Spleen (tissue), 11 donors: ENCODE results near the gene SMAD7. TPM values are rescaled to one million over a fixed set of nuclear protein-coding genes. Genes with fewer than 3 reads are reported as not detected.
A peak's percentile ranks its signal among the peaks of the same experiment; 100 is the strongest.

ENCODE experiments used
- DNase-seq: peaks from one replicate; pipeline ENCODE4 v3.0.0-alpha.2; 2020
- H3K27ac ChIP-seq, 8 donors: fragments of 200-600 bp; sonication (generic) in 7 of 8; 1 replicate in 4 of 8; 2 replicates in 4 of 8; pipeline versions ENCODE4 v1.5.0 to v1.8.0; 2016 to 2021; ENCODE audit warnings: inconsistent platforms in 4 of 8, mild to moderate bottlenecking in 4 of 8, moderate library complexity in 1 of 8
- H3K27me3 ChIP-seq, 7 donors: fragments of 200-600 bp; sonication (generic) in 6 of 7; replicated peaks in 1 of 7; 1 replicate in 4 of 7; 2 replicates in 3 of 7; pipeline versions ENCODE4 v1.5.0 to v1.8.0; 2016 to 2021; ENCODE audit warnings: inconsistent platforms in 3 of 7, mild to moderate bottlenecking in 1 of 7
- H3K36me3 ChIP-seq, 6 donors: fragments of 200-600 bp; sonication (generic) in 5 of 6; 1 replicate in 4 of 6; 2 replicates in 2 of 6; pipeline versions ENCODE4 v1.5.0 to v1.8.0; 2016 to 2021; ENCODE audit warnings: inconsistent platforms in 2 of 6
- H3K4me1 ChIP-seq, 6 donors: fragments of 200-600 bp; sonication (generic) in 5 of 6; 1 replicate in 3 of 6; 2 replicates in 3 of 6; pipeline versions ENCODE4 v1.5.0 to v1.8.0; 2016 to 2021; ENCODE audit warnings: inconsistent platforms in 3 of 6
- H3K4me3 ChIP-seq, 8 donors: fragments of 200-600 bp; sonication (generic) in 7 of 8; 1 replicate in 4 of 8; 2 replicates in 4 of 8; pipeline versions ENCODE4 v1.5.0 to v1.8.0; 2016 to 2021; ENCODE audit warnings: inconsistent platforms in 4 of 8, mild to moderate bottlenecking in 4 of 8, moderate library complexity in 2 of 8
- H3K9me3 ChIP-seq, 8 donors: fragments of 200-600 bp; sonication (generic) in 7 of 8; 1 replicate in 4 of 8; 2 replicates in 4 of 8; pipeline versions ENCODE4 v1.5.0 to v1.8.0; 2016 to 2021; ENCODE audit warnings: inconsistent platforms in 4 of 8
- POLR2A ChIP-seq, 3 donors: fragments of 450-650 bp; IDR thresholded peaks; one replicate each; pipeline ENCODE4 v1.5.1; 2017; ENCODE audit warnings: antibody characterized with exemption in 3 of 3, mild to moderate bottlenecking in 1 of 3
- POLR2AphosphoS5 ChIP-seq, 3 donors: sonication (generic); formaldehyde crosslinking; IDR thresholded peaks; one replicate each; pipeline ENCODE4 v1.5.1; 2017; ENCODE audit warnings: antibody characterized with exemption in 3 of 3
- WGBS, 5 donors: extraction: QIAGEN DNeasy Blood & Tissue Kit in 3 of 5; methylation state at CpG; one replicate each; pipeline versions ENCODE4 v1.1.5 to v1.1.7; 2013 to 2018; 5-methylcytosine and 5-hydroxymethylcytosine counted together
- intact Hi-C: fragments of 100-400 bp; cut with DNase I; formaldehyde crosslinking; loops from one replicate; pipeline ENCODE4 v1.15.0; 2023; ENCODE audit warnings: low total_unique reads
- polyA plus RNA-seq, 3 donors: library from polyadenylated mRNA; stranded (reverse); fragments of 200-250 nt; gene quantifications; one replicate each; pipeline ENCODE4 v1.2.1, GENCODE V29; 2013
- total RNA-seq, 7 donors: library from RNA; depleted of rRNA in 3 of 7; stranded (reverse); fragments of >200 nt in 3 of 7; fragmentation: NEBNext Ultra II Directional in 4 of 7; extraction: Animal tissue kit (Norgen Biotek cat#: 25700) in 4 of 7; gene quantifications; one replicate each; pipeline versions ENCODE4 v1.1.0 to v1.2.1, GENCODE V29; 2016 to 2021
- TF ChIP-seq, protein P1 (sequence below), 11 experiments: fragments of 200-600 bp in 7 of 11; fragments of 450-650 bp in 4 of 11; sonication (generic) in 4 of 11; IDR thresholded peaks in 8 of 11; conservative IDR thresholded peaks in 3 of 11; 1 replicate in 7 of 11; 2 replicates in 4 of 11; pipeline versions ENCODE4 v1.4.0 to v1.8.0; 2016 to 2021; ENCODE audit warnings: antibody characterized with exemption in 11 of 11, inconsistent platforms in 4 of 11, mild to moderate bottlenecking in 1 of 11
- donor health status: healthy with polysubstance abuse.
- donor health status: DM: no; HTN: no; CAD: no; lungs with moderate emphysema.
- donor health status: DM: no; HTN: no; CAD: no.
- donor health status: Bipolar disorder and iron deficiency.
- donor health status: healthy.
- donor health status: DM: no; HTN: no; CAD: no.
- donor health status: DM: yes; HTN: yes; CAD: no.

The SMAD7 gene
- total and polyA plus RNA-seq, 10 donors: 2.5 to 21.2 (median 15.2) TPM

DNA sequence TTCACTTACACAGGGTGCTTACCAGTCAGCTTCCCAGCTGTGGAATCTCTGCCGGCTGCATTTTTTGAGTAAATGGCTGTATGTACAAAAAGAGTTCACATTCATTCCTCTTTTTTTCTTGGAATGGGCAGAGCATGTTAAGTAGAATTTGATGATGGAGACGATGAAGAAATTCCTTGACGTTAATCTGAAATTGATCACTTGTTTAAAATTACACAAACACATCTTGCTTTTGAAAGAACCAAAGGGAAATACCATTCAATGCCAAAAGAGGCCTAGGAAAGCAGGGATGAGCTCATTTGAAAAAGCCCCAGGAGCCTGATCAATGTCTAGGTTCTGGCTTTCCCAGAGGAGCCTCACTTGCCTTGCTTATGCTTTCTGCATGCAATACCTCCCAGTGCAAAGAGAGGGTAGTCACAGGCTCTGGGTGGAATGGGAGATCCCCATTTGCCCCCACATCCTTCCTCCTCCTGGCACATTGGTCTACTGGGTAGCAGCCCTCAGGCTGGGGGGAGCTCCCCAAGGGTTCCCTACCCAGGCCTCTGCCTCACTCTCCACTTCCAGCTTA, 12.3 kb upstream of the SMAD7 start:
- intact Hi-C loops: no loop called here
- peaks cover 0 to 6% (median 0%) of the 10 kb centered on the region in 6 donors for H3K4me1 ChIP-seq
- TF ChIP-seq POLR2AphosphoS5 (IDR thresholded peaks at IDR 0.05): no peak
- TF ChIP-seq POLR2A (IDR thresholded peaks at IDR 0.05): no peak
- TF ChIP-seq, protein P1, sequence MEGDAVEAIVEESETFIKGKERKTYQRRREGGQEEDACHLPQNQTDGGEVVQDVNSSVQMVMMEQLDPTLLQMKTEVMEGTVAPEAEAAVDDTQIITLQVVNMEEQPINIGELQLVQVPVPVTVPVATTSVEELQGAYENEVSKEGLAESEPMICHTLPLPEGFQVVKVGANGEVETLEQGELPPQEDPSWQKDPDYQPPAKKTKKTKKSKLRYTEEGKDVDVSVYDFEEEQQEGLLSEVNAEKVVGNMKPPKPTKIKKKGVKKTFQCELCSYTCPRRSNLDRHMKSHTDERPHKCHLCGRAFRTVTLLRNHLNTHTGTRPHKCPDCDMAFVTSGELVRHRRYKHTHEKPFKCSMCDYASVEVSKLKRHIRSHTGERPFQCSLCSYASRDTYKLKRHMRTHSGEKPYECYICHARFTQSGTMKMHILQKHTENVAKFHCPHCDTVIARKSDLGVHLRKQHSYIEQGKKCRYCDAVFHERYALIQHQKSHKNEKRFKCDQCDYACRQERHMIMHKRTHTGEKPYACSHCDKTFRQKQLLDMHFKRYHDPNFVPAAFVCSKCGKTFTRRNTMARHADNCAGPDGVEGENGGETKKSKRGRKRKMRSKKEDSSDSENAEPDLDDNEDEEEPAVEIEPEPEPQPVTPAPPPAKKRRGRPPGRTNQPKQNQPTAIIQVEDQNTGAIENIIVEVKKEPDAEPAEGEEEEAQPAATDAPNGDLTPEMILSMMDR (IDR thresholded peaks at IDR 0.05 in 8 of 11, conservative IDR thresholded peaks at IDR 0.05 in 3 of 11): no peak
- H3K36me3 ChIP-seq: no peaks in the 10 kb centered on the region
- H3K9me3 ChIP-seq: no peaks in the 10 kb centered on the region
- no peaks in the 10 kb centered on the region for H3K27me3 ChIP-seq
- DNase-seq: no peak
- H3K27ac ChIP-seq: peak overlapping the region in 2 of 8 donors; percentile 27 to 36
- WGBS, 5 donors: 77 to 89% (median 86%) methylated on average over 3 of the region's 3 CpGs
- no peak overlapping the region for H3K4me3 ChIP-seq

DNA sequence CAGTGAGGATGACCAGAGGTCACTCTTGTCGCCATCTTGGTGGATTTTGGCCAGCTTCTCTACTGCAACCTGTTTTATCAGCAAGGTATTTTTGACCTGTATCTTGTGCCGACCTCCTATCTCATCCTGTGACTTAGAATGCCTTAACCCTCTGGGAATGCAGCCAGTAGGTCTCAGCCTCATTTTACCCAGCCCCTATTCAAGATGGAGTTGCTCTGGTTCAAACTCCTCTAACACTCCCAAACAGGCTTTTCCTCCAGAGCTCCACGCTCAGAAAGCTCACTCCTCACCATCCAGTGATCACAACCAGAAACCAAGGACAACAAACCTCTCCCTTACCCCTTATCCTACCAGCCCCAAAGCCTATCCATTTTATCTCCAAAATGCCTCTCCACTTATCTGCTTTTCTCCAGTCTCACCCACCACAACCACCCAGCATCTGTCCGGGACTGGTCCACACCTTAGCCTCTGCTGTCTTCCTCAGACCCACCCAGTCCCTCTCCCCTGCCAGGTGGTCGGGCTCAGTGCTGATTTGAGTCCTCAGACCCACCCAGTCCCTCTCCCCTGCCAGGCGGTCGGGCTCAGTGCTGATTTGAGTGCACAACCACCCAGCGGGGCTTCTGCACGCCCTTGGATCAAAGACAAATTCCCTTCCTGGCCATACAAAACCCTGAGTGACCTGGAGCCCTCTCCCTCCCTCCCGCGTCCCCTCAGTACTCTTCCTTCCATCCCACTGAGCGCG, 11.7 kb upstream of the SMAD7 start:
- no peak for DNase-seq

DNA sequence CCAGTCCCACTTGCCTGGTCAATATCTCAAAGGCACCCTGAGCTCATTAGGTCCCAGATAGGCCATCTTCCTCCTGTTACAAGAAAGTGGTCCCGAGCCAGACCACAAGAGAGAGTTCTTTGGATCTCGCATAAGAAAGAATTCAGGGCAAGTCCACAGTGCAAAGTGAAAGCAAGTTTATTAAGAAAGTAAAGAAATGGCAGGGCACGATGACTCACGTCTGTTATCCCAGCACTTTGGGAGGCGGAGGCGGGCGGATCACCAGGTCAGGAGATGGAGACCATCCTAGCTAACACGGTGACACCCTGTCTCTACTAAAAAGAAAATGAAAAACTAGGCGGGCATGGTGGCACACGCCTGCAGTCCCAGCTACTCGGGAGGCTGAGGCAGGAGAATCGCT, 10.8 kb upstream of the SMAD7 start:
- Histone ChIP-seq H3K27me3 (no peaks in the 10 kb centered on the region), H3K4me3 (no peak overlapping the region), H3K9me3 (no peaks in the 10 kb centered on the region), H3K36me3 (no peaks in the 10 kb centered on the region), H3K27ac (no peak overlapping the region), H3K4me1 (peaks cover 0 to 11% (median 7%) of the 10 kb centered on the region in 6 donors)
- intact Hi-C loops: no loop called here
- peak; percentile 1 for DNase-seq
- 90 to 93% (median 90%) methylated on average over 12 of the region's 12 CpGs for WGBS, 5 donors
- TF ChIP-seq, protein P1 (IDR thresholded peaks at IDR 0.05 in 8 of 11, conservative IDR thresholded peaks at IDR 0.05 in 3 of 11): no peak
- TF ChIP-seq POLR2A (IDR thresholded peaks at IDR 0.05) (no peak), POLR2AphosphoS5 (IDR thresholded peaks at IDR 0.05) (no peak)

More for the DNA sequence above, 11.7 kb upstream of the SMAD7 start:
- H3K27me3 ChIP-seq: no peaks in the 10 kb centered on the region
- H3K4me3 ChIP-seq: no peak overlapping the region
- 78 to 87% (median 86%) methylated on average over 13 of the region's 13 CpGs for WGBS, 5 donors
- H3K36me3 ChIP-seq: no peaks in the 10 kb centered on the region
- H3K9me3 ChIP-seq: no peaks in the 10 kb centered on the region
- H3K4me1 ChIP-seq: peaks cover 0 to 6% (median 1%) of the 10 kb centered on the region in 6 donors
- TF ChIP-seq POLR2A (IDR thresholded peaks at IDR 0.05): no peak
- TF ChIP-seq, protein P1 (IDR thresholded peaks at IDR 0.05 in 8 of 11, conservative IDR thresholded peaks at IDR 0.05 in 3 of 11): no peak
- TF ChIP-seq POLR2AphosphoS5 (IDR thresholded peaks at IDR 0.05): no peak
- H3K27ac ChIP-seq: peak overlapping the region in 2 of 8 donors; percentile 11 to 36
- intact Hi-C loops: no loop called here
